Parathyroid adenoma (tissue), 2 donors: ENCODE measurements around the gene HMOX2.

Source experiments
- H2AFZ ChIP-seq: fragments of 300-600 bp; sonication (generic); one replicate; pipeline ENCODE4 v1.7.0; 2017; ENCODE audit warnings: antibody characterized with exemption, mild to moderate bottlenecking
- H3K27ac ChIP-seq: fragments of 300-600 bp; sonication (generic); one replicate; pipeline ENCODE4 v1.7.0; 2017
- H3K27me3 ChIP-seq: fragments of 300-600 bp; sonication (generic); one replicate; pipeline ENCODE4 v1.7.0; 2017; ENCODE audit warnings: low read length; ENCODE audit not compliant: control insufficient read depth, insufficient read depth
- H3K36me3 ChIP-seq: fragments of 300-600 bp; sonication (generic); one replicate; pipeline ENCODE4 v1.7.0; 2017; ENCODE audit warnings: low read length; ENCODE audit not compliant: control insufficient read depth, insufficient read depth
- H3K4me1 ChIP-seq: fragments of 300-600 bp; sonication (generic); one replicate; pipeline ENCODE4 v1.7.0; 2017; ENCODE audit warnings: control low read depth
- H3K4me2 ChIP-seq: fragments of 300-600 bp; sonication (generic); one replicate; pipeline ENCODE4 v1.7.0; 2017; ENCODE audit warnings: low read length
- H3K4me3 ChIP-seq: fragments of 300-600 bp; sonication (generic); one replicate; pipeline ENCODE4 v1.7.0; 2017; ENCODE audit warnings: low read depth, low read length
- H3K79me2 ChIP-seq: fragments of 300-600 bp; sonication (generic); one replicate; pipeline ENCODE4 v1.7.0; 2017; ENCODE audit warnings: control low read depth
- H3K9ac ChIP-seq: fragments of 300-600 bp; sonication (generic); one replicate; pipeline ENCODE4 v1.7.0; 2017; ENCODE audit warnings: mild to moderate bottlenecking
- H3K9me3 ChIP-seq: fragments of 300-600 bp; sonication (generic); one replicate; pipeline ENCODE4 v1.7.0; 2017; ENCODE audit warnings: low read length; ENCODE audit not compliant: control insufficient read depth
- TF ChIP-seq, protein P1 (sequence below): fragments of 300-600 bp; sonication (generic); IDR thresholded peaks from one replicate; pipeline ENCODE4 v1.7.0; 2017; ENCODE audit warnings: antibody characterized with exemption, mild to moderate bottlenecking
- donor health status: primary hyperparathyroidism.

HMOX2 gene

DNA sequence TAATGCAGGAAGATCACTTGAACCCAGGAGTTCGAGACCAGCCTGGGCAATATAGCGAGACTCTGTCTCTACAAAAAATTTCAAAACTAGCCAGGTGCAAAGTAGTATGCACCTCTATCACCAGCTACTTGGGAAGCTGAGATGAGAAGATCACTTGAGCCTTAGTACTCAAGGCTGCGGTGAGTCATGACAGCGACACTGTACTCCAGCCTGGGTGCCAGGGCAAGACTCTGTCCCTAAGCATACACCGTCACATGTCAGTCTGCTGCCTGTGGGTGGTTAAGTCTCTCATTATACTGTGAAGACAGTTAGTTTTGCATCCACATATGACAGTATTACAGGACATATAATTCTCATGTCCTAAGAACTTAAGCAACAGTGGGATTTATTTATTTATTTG is 23.5 kb upstream of the HMOX2 start:
- Histone ChIP-seq H2AFZ (no peak overlapping the region), H3K79me2 (peaks cover 2% of the 10 kb centered on the region), H3K27ac (no peak overlapping the region), H3K27me3 (no peaks in the 10 kb centered on the region), H3K9me3 (no peaks in the 10 kb centered on the region), H3K4me1 (no peaks in the 10 kb centered on the region), H3K9ac (no peak overlapping the region), H3K36me3 (no peaks in the 10 kb centered on the region), H3K4me3 (no peak overlapping the region), H3K4me2 (no peak overlapping the region)
- TF ChIP-seq, protein P1, sequence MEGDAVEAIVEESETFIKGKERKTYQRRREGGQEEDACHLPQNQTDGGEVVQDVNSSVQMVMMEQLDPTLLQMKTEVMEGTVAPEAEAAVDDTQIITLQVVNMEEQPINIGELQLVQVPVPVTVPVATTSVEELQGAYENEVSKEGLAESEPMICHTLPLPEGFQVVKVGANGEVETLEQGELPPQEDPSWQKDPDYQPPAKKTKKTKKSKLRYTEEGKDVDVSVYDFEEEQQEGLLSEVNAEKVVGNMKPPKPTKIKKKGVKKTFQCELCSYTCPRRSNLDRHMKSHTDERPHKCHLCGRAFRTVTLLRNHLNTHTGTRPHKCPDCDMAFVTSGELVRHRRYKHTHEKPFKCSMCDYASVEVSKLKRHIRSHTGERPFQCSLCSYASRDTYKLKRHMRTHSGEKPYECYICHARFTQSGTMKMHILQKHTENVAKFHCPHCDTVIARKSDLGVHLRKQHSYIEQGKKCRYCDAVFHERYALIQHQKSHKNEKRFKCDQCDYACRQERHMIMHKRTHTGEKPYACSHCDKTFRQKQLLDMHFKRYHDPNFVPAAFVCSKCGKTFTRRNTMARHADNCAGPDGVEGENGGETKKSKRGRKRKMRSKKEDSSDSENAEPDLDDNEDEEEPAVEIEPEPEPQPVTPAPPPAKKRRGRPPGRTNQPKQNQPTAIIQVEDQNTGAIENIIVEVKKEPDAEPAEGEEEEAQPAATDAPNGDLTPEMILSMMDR = no peak

DNA sequence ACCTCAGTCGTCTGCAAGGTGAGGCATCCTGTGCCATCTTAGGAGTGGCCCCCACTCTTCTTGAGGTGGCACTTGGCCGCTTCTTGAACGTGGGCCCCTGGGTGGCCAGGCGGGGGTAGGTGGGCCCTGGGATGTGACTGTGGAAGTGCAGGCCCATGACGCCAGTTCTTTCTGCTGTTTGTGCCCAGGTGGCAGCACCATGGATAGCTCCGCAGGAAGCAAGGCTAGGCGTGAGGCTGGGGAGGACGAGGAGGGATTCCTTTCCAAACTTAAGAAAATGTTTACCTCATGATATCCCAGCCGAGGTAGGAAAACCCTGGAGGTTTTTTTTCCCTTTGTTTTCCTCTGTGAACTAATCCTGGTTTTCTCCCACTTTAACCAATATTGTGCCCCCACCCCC is 21.6 kb upstream of the HMOX2 start:
- no peak overlapping the region for H3K27ac ChIP-seq
- H3K4me2 ChIP-seq = no peak overlapping the region
- TF ChIP-seq, protein P1 = no peak
- no peaks in the 10 kb centered on the region for H3K27me3 ChIP-seq
- no peak overlapping the region for H3K4me3 ChIP-seq
- H3K36me3 ChIP-seq = no peaks in the 10 kb centered on the region
- no peaks in the 10 kb centered on the region for H3K4me1 ChIP-seq
- H3K79me2 ChIP-seq = peaks cover 2% of the 10 kb centered on the region
- no peak overlapping the region for H3K9ac ChIP-seq
- H2AFZ ChIP-seq = no peak overlapping the region
- no peaks in the 10 kb centered on the region for H3K9me3 ChIP-seq

DNA sequence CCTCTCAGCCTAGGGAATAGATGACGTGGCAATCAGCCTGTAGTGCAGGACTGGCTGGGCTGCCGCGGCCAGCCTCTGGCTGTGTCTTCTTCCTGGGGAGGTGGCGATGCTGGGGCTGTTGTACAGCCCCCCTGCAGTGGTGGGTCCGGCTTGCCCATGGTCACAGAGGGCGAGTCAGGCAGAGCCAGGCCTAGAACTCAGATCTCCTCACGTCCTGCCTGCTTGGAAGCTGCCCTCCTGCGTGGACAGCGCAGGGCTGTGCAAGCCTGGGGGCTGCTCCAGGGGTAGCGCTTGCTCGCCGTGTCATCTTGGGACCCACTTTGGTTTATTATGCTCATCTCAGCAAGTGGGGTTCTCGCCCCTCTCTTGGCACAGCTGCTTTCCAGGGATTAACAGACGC is 21.1 kb upstream of the HMOX2 start:
- no peak overlapping the region for H3K4me2 ChIP-seq
- H3K9me3 ChIP-seq = no peaks in the 10 kb centered on the region
- no peaks in the 10 kb centered on the region for H3K4me1 ChIP-seq
- no peak overlapping the region for H3K27ac ChIP-seq
- H3K9ac ChIP-seq = no peak overlapping the region
- H3K79me2 ChIP-seq = peaks cover 2% of the 10 kb centered on the region
- H3K4me3 ChIP-seq = no peak overlapping the region
- H3K36me3 ChIP-seq = no peaks in the 10 kb centered on the region
- no peak overlapping the region for H2AFZ ChIP-seq
- TF ChIP-seq, protein P1 = no peak
- H3K27me3 ChIP-seq = no peaks in the 10 kb centered on the region

DNA sequence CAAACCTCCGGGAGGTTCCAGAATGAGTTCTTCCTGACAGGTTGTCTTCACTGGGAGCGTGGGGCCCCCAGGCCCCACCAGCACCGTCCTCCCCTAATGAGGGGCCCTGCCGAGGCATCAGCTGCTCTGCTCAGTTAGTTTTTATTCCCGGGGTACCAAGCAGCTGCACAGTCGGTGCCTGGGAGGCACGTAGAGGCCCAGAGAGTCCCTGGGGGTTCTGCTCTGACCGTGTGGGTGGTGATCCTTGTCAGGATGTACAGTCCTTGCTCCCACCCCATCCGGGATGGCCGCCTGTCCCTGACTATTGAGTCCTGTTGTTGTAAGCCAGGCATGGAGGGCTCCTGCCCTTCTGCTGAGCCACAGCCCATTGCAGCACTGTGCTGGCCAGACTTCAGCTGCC is 20.2 kb upstream of the HMOX2 start:
- Histone ChIP-seq H3K4me3 (no peak overlapping the region), H3K36me3 (no peaks in the 10 kb centered on the region), H3K27ac (no peak overlapping the region), H3K4me1 (no peaks in the 10 kb centered on the region), H3K9ac (no peak overlapping the region), H3K4me2 (no peak overlapping the region), H2AFZ (no peak overlapping the region), H3K27me3 (no peaks in the 10 kb centered on the region), H3K9me3 (no peaks in the 10 kb centered on the region), H3K79me2 (peaks cover 2% of the 10 kb centered on the region)
- TF ChIP-seq, protein P1 = no peak

DNA sequence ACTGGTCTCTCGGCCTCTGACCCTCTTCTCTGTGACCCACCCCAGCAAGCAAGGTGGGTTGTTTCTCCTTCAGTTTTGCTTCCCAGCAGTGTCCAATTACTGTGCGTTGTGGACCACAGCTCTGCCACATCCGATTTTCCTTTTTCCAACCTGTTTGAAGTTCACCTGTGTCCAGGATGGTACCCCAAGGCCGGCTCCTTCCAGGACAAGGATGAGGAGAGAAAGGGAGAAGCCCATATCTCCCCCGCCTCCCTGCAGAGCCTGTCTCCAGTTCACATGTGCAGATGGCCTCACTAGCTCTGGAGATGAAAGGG is 15.3 kb upstream of the HMOX2 start:
- no peaks in the 10 kb centered on the region for H3K4me1 ChIP-seq
- TF ChIP-seq, protein P1 = no peak
- H3K27ac ChIP-seq = no peak overlapping the region
- no peak overlapping the region for H3K9ac ChIP-seq
- no peaks in the 10 kb centered on the region for H3K9me3 ChIP-seq
- no peaks in the 10 kb centered on the region for H3K36me3 ChIP-seq
- no peak overlapping the region for H3K4me3 ChIP-seq
- H3K79me2 ChIP-seq = no peaks in the 10 kb centered on the region
- no peak overlapping the region for H3K4me2 ChIP-seq
- H3K27me3 ChIP-seq = no peaks in the 10 kb centered on the region
- no peak overlapping the region for H2AFZ ChIP-seq
